Astrocyte (in vitro differentiated cells and primary cell): ENCODE results near the gene FAM3D. TPM values are rescaled to one million over a fixed set of nuclear protein-coding genes. Genes with fewer than 3 reads are reported as not detected.

Source experiments
- DNase-seq: peaks from one replicate; pipeline ENCODE4 v3.0.0-alpha.2; 2010; ENCODE audit warnings: low read depth
- FAIRE-seq: peaks from 2 replicates; lab custom pipeline; 2011; peaks lifted over from hg19 to GRCh38; lab: Jason Lieb, UNC
- H2AFZ ChIP-seq: 2 replicates; pipeline ENCODE4 v1.6.0; 2012; ENCODE audit warnings: low read depth, low read length, inconsistent platforms
- H3K27ac ChIP-seq: 2 replicates; pipeline ENCODE4 v1.5.1; 2011; ENCODE audit warnings: low read depth, low read length, inconsistent platforms
- H3K27me3 ChIP-seq: 2 replicates; pipeline ENCODE4 v1.6.0; 2011; ENCODE audit warnings: low read length, inconsistent platforms; ENCODE audit not compliant: insufficient read depth
- H3K36me3 ChIP-seq: 2 replicates; pipeline ENCODE4 v1.5.1; 2011; ENCODE audit warnings: low read length, inconsistent platforms; ENCODE audit not compliant: insufficient read depth
- H3K4me1 ChIP-seq: 2 replicates; pipeline ENCODE4 v1.5.1; 2011; ENCODE audit warnings: low read length, inconsistent platforms; ENCODE audit not compliant: insufficient read depth
- H3K4me2 ChIP-seq: 2 replicates; pipeline ENCODE4 v1.6.0; 2012; ENCODE audit warnings: low read length, inconsistent platforms
- H3K4me3 ChIP-seq: 2 replicates; pipeline ENCODE4 v1.5.1; 2011; ENCODE audit warnings: low read depth, mild to moderate bottlenecking, low read length, inconsistent platforms; ENCODE audit not compliant: insufficient read depth
- H3K79me2 ChIP-seq: 2 replicates; pipeline ENCODE4 v1.6.0; 2012; ENCODE audit warnings: mild to moderate bottlenecking, low read length, inconsistent platforms; ENCODE audit not compliant: insufficient read depth
- H3K9ac ChIP-seq: 2 replicates; pipeline ENCODE4 v1.6.0; 2012; ENCODE audit warnings: mild to moderate bottlenecking, low read length, inconsistent platforms
- H3K9me3 ChIP-seq: 2 replicates; pipeline ENCODE4 v1.5.1; 2012; ENCODE audit warnings: low read depth, mild to moderate bottlenecking, low read length, inconsistent platforms; ENCODE audit not compliant: insufficient read depth
- H4K20me1 ChIP-seq: 2 replicates; pipeline ENCODE4 v1.6.0; 2012; ENCODE audit warnings: low read length, inconsistent platforms; ENCODE audit not compliant: insufficient read depth
- H3K27ac Mint-ChIP-seq: one replicate; pipeline ENCODE4 v1.8.0; 2021; ENCODE audit warnings: mild to moderate bottlenecking, mixed read lengths; ENCODE audit not compliant: unreplicated experiment
- H3K27me3 Mint-ChIP-seq: one replicate; pipeline ENCODE4 v1.8.0; 2021; ENCODE audit warnings: low read depth, mixed read lengths; ENCODE audit not compliant: unreplicated experiment
- H3K36me3 Mint-ChIP-seq: one replicate; pipeline ENCODE4 v1.8.0; 2021; ENCODE audit warnings: low read depth, mixed read lengths; ENCODE audit not compliant: unreplicated experiment
- H3K4me1 Mint-ChIP-seq: one replicate; pipeline ENCODE4 v1.8.0; 2021; ENCODE audit warnings: low read depth, mixed read lengths; ENCODE audit not compliant: unreplicated experiment
- H3K4me3 Mint-ChIP-seq: one replicate; pipeline ENCODE4 v1.8.0; 2021; ENCODE audit warnings: mild to moderate bottlenecking, moderate library complexity, mixed read lengths; ENCODE audit not compliant: unreplicated experiment
- H3K9me3 Mint-ChIP-seq: one replicate; pipeline ENCODE4 v1.8.0; 2021; ENCODE audit warnings: mild to moderate bottlenecking, mixed read lengths; ENCODE audit not compliant: unreplicated experiment
- CTCF ChIP-seq: IDR thresholded peaks from 2 replicates; pipeline ENCODE4 v1.5.1; 2011; ENCODE audit warnings: low read depth, mild to moderate bottlenecking, inconsistent platforms, low read length, moderate library complexity; ENCODE audit not compliant: insufficient read depth
- EZH2 ChIP-seq: IDR thresholded peaks from 2 replicates; pipeline ENCODE4 v1.6.1; 2012; ENCODE audit warnings: mild to moderate bottlenecking, low read length, inconsistent platforms; ENCODE audit not compliant: insufficient read depth
- total RNA-seq: library from RNA; stranded (reverse); gene quantifications from 2 replicates; pipeline ENCODE4 v1.2.1, GENCODE V29; 2021

The FAM3D gene
- total RNA-seq, 1 donor from 2014 or later: not detected

DNA sequence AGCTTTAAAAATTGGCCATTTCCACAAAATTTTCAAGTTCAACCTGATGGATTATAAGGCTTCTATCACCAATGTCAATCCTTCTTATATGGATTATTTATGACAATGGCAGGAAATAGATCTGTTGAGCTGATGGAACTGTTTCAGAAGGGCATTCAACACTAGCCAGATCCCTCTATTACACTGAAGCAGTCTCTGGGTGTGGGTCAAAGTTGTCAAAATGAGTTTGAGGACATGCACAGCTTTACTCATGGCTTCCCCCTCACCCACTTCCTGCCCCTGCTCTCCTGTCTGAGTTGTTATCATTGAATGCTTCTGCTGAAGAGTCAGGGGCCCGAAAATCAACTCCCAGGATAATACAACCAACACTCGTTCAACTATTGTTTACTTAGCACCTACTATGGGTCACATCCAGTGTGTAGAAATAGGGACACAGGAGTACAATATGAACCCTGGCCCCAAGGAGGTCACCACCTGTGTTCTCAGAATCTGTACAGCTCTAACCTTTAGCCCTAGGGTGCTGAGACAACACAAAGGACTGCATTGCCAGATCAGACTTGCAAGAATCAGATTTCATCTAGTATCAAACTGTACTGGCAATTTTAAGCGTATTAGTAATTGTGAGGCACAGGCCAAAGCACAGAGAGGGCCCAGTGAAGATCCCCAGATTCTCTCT lies 41.7 kb upstream of the FAM3D start:
- no peak overlapping the region for H3K4me2 ChIP-seq
- Mint-ChIP-seq H3K36me3 (peaks cover 2% of the 10 kb centered on the region), H3K27me3 (peaks cover 2% of the 10 kb centered on the region), H3K4me3 (no peak overlapping the region), H3K9me3 (peaks cover 6% of the 10 kb centered on the region), H3K27ac (no peak overlapping the region), H3K4me1 (no peaks in the 10 kb centered on the region)
- H3K27ac ChIP-seq: no peak overlapping the region
- H3K9ac ChIP-seq: no peak overlapping the region
- no peaks in the 10 kb centered on the region for H3K79me2 ChIP-seq
- H3K4me3 ChIP-seq: no peak overlapping the region
- TF ChIP-seq CTCF (no peak), EZH2 (no peak)
- H4K20me1 ChIP-seq: no peaks in the 10 kb centered on the region
- DNase-seq (no peak), FAIRE-seq (no peak)
- peaks cover 2% of the 10 kb centered on the region for H3K9me3 ChIP-seq
- no peaks in the 10 kb centered on the region for H3K4me1 ChIP-seq
- no peaks in the 10 kb centered on the region for H3K36me3 ChIP-seq
- no peak overlapping the region for H2AFZ ChIP-seq
- no peaks in the 10 kb centered on the region for H3K27me3 ChIP-seq

- H3K79me2 ChIP-seq: no peaks in the 10 kb centered on the region
- Mint-ChIP-seq H3K4me1 (no peaks in the 10 kb centered on the region), H3K36me3 (peaks cover 2% of the 10 kb centered on the region), H3K4me3 (no peak overlapping the region), H3K27me3 (peaks cover 2% of the 10 kb centered on the region), H3K9me3 (peaks cover 6% of the 10 kb centered on the region), H3K27ac (no peak overlapping the region)
- no peak overlapping the region for H3K27ac ChIP-seq
- H3K4me1 ChIP-seq: no peaks in the 10 kb centered on the region
- no peaks in the 10 kb centered on the region for H3K27me3 ChIP-seq
- no peak overlapping the region for H3K4me2 ChIP-seq
- no peak overlapping the region for H3K9ac ChIP-seq
- H3K36me3 ChIP-seq: no peaks in the 10 kb centered on the region
- DNase-seq (no peak), FAIRE-seq (no peak)
- H2AFZ ChIP-seq: no peak overlapping the region
- no peaks in the 10 kb centered on the region for H4K20me1 ChIP-seq
- peaks cover 2% of the 10 kb centered on the region for H3K9me3 ChIP-seq
- H3K4me3 ChIP-seq: no peak overlapping the region
- TF ChIP-seq EZH2 (no peak), CTCF (no peak)
Observed at GRCh38 chr3:58707390-58707930, 40.9 kb upstream of the FAM3D start.
